ENCODE results near the gene HIPK1.
A peak's percentile ranks its signal among the peaks of the same experiment; 100 is the strongest.
"Not testable (repeated sequence)": the region's sequence is repeated elsewhere in the genome, so short reads cannot be mapped to it uniquely, and the experiment has no call there.

HIPK1 gene

DNA sequence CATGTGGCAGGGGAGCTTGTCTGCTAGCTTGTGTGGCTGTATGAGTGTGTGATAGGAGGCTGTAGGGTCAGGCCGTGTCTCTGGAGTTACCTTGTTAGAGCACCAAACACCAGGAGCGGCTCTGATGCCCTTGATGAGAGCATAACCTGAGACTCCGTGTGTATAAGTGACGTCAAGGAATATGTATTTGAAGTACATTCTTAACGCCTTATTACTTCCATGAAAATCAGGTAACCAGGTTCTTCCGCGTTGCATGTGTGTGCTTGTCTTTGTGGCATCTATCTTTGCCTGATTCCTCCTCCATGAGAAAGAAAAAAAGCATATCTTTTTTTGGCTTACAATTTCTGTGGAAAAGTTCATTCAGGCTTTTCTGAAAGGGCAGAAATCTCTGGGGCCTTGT, 54.7 kb downstream of the HIPK1 start:
- DNase-seq: no peak

DNA sequence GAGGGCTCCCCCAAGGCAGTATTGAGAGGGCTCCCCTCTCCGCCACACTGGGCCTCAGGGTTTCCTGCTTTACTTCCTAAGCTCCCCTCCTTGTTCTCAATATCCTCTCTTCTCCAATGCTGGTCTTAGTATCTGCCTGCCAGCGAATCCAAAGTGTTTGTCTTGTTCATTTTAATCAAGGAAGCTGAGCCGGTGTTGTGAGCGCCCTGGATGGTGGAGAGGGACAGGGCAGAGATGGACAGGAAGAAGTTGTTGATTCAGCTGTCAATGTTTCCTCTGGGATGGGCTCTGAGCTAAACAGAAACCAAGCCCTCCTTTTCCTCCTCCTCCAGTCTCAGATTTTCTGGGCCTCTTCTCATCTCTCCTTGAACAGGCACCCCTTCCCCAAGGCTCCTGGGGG, 55.6 kb downstream of the HIPK1 start:
- DNase-seq: peak; percentile 46

DNA sequence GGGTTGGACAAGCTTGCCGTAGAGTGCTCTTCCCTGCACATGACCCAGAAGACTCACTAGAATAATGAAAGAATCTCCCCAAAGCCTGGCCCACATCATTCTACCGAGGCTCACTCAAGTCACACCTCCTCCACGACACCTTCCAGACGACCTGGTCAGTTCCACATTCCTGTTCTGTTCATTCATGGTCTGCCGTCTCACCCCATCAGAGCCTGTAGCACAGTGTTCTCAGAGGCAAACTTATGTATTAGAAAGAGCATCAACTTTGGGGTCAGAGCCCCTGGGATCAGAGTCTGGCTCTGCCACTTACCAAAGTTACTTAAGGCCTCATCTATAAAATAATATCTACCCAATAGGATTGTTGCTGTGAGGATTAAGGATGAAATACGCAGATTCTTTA, 57.7 kb downstream of the HIPK1 start:
- no peak for DNase-seq

DNA sequence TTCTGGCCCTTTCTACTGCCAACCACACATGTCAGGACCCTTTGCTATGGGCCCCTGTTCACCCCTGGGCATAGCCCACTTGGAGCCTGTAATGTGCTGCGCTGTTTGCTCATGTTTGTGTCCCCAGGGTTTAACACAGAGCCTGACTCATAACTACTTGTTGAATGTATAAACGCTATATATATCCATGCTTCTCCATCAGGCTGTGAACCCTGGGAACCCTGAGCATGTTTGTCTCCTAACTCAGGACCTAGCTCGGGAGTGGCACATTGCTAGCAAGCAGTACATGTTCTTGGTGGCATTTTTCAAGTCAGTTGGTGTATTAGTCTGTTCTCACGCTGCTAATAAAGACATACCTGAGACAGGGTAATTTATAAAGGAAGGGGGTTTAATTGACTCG, 58.1 kb downstream of the HIPK1 start:
- no peak for DNase-seq

DNA sequence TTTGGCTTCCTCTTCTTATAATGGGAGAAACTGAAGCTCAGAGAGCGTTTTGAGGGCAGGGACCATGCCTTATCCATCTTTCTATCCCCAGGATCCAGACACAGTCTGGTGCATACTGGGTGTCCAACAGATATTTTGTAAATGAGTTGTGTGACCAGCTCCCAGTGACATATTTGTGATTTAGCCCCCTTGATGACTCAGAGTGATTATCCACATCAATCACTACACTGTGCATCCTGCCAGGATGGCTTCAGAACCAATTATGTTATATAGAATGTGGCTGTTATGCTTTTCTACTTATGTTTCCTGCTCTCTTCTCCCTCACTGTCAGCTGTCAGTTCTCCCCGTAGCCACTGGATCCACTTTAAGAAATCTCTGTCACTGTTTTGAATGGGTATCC, 61.4 kb downstream of the HIPK1 start:
- DNase-seq: no peak

DNA sequence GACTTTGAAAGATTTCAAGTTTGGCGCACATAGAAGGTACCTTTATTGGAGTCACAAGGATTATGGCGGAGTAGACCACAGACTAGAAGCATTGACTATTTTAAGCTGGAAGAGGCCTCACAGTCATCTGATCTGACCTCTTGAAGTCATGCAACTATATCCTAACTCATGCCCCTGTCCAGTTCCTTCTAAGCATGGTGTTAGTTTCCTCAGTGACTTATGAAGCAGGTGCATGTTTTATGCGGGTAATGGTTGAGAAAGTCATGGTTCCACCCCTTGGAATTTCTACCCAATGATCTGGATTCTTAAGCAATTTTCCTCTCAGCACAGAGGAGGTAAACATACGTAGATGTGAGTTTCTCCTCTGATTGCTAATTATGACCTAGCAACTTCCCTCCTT, 61.8 kb downstream of the HIPK1 start:
- DNase-seq: no peak

DNA sequence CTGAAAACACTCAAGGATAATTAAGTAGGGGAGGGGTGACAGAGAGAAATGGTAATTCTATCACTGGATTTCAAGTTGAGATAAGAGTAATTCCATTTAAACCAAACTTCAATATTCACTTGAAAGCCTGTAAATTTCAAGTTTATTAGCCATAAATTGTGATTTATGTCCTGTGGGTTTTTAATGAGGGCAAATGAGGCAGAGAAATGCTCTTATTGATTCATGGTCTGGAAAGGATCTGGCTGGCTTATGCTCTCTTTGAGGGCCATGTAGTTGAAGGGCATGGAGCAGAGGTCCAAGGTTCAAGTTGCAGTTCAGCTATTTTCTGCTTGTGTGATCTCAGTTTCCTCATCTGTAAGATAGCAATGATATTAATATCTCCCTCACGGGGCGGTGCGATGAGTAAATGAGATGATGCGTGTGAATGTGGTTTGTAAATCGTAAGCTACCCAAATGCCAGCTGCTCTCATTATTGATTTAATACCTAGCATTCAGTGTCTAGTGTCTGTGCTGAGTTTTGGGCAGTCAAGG, 62.4 kb downstream of the HIPK1 start:
- DNase-seq: no peak

DNA sequence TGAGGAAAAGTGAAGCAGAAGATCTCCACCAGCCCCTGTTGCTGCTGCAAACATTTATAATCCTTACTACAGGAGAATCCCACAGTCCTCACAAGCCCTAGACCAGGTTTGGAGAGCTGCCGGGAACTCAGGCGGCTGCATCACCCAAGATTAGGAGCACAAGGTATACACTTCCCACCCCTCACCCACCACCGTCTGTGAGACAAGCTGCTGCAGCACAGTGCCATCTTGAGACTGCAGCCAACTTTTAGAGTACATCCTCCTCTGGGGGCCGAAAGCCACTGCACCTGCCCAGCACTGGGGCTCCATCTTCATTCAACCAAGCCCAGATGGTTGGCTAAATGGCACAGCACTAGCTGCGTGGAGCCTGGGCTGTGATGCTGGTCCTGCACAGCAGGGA, 63.9 kb downstream of the HIPK1 start:
- DNase-seq: no peak

DNA sequence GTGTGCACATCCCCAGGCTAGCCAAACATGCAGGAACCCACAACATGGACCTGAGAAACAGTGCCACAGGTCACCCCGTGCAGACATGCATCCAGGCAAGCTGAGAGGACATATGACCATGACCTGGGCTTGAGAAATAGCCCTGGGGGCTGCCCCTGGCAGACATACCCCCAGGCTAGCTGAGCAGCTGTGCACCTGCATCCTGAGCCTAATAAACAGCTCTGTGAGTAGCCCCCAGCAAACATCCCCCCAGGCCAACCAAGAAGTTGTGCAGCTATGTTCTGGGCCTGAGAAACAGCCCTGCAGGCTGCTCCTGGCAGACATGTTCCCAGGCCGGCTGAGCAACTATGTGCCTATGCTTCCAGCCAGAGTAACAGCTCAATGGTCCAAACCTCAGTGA, 64.6 kb downstream of the HIPK1 start:
- no peak for DNase-seq

DNA sequence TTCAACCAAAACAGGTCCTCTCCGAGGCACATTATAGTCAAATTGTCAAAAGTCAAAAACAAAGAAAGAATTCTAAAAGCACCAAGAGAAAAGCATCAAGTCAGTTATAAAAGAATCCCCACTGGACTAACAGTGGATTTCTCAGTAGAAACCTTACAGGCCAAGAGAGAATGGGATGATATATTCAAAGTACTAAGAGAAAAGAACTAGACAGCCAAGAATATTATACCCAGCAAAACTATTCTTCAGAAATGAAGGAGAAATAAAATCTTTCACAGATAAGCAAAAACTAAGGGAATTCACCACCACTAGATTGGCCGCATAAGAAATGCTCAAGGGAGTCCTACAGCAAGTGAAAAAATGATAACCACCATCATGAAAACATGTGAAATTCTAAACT, 66.3 kb downstream of the HIPK1 start:
- DNase-seq: no peak

DNA sequence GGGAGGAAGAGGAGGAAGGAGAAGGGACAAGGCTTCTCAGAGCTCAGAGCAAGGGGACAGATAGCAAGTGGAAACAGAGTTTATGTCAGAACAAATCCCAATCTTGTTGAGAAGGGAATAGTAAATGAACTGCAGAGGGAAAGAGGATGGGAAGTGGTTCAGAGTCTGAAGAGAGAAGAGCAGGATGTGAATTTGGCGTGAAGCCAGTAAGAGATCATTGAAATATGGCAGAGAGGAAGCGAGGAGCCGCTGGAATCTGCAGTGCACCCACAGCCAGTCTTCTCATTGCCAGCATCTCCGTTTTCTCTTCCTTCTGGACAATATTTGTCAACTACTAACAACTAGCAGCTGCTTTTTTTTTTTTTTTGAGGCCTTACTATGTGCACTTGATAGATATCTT, 69.2 kb downstream of the HIPK1 start:
- DNase-seq: no peak

DNA sequence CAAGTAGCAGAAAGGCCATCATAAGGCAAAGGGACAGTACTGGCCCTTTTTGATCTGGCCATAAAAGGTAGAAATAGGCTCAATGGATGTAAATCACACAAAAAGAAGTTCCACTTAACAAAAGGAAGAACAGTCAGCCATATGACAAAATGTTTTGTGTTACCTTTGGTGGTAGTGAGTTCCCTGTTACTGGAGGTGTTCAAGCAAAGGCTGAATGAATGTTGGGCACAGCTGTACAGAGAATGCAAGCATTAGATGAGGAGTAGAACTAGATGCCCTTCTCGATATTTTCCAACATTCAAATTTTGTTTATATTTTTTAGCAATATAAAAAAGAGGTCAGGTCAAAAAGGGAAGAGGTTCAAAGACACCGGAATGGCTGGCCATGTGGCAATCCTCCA, 70.1 kb downstream of the HIPK1 start:
- DNase-seq: no peak

DNA sequence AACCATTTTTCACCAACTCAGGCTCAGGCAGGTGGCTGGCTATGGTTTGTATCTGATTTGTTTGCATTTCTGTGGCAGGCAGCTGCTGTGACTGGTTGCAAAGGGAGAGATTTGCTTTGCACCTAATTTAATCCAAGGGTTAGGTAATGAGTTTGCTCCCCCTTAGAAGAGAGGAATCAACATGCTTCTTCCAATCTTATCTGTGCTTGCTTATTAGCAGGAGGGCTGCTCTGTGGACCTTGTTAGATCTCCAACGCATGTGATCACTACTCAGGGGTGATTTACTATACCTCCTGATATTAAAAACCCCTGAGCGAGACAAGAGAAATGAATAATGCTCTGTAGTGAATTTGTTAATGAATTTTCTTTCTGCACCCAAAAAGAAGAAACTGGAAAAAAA, 70.7 kb downstream of the HIPK1 start:
- DNase-seq: no peak

DNA sequence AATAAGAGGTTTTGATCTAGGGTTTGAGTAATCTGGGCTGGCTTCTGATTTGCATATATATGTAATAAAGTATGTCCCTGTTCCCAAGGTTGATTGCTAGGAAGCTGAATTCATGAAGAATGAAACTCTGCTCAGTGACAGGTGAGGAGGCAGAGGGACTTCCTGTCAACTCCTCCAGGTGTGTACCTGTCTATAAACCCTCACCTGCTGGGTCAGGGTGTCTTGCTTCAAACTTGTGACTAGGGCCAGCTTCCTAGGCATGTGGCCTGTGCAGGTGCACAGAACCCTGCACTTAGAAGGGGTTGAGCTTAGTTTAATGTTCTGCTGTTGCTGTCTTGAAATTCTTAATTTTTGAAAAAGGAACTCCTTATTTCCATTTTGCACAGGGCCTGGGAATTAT, 71.3 kb downstream of the HIPK1 start:
- DNase-seq: no peak

DNA sequence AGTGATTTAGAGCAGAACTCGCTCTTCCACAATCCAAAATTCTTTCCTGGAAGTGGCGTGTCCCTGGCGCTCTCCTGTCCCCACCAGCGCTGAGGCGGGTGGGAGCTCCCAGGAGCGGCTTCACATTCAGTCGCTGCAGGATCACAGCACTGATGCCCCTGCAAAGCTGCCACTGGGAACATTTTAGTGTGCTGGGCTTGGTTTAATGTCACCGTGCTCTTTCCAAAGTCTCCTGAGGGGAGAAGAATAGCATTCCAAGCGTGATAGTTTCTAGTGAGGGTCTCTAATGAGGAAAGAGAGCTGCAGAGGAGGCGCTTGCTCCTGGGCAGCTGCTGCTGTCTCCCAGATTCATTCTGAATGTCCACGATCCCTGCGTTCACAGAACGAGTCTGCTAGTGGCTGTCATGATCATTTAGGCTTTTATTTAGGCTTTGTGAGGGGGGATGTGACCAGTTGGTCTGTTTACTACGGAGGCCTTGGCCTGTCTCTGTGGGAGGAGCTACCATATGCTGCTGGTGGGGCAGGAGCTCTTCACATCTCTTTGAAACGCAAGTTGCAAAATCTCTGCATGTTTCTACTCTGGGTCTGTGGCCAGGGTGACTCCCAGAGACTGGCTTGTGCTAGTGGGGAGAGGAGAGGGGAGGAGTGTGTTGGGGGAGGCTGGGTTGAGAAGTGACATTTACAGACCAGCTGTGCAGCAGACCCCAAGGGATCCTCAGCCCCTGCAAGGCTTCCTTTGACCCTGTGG, 73.5 kb downstream of the HIPK1 start:
- peak; percentile 58 for DNase-seq

DNA sequence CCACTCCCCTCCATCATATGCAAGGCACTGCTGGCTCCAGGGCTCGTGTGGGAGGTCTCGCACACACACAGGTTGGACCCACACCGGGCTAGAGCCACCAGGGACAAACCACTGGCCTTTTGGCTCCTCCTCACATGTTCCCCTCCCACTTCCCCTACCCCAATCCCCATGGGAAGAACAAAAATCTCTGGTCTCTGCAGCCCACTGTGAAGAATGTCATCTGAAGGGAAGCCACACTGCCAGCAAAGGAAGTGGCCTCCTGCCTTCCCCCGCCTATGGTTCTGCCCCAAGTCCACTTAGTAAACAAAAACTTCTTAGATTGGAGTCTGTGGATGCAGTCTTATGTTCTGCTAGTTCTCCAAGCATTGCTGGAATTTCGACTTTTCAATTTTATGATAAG, 74.3 kb downstream of the HIPK1 start:
- peak; percentile 40 for DNase-seq

DNA sequence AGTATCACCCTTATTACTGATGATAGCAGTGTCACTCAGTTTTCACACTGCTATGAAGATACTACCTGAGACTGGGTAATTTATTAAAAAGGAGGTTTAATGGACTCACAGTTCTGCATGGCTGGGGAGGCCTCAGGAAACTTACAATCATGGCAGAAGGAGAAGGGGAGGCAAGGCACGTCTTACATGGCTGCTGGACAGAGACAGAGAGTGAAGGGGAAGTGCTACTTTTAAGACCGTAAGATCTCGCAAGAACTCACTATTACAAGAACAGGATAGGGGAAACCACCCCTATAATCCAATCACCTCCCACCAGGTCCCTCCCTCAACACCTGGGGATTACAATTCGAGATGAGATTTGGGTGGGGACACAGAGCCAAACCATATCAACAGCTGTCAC, 77.7 kb downstream of the HIPK1 start:
- DNase-seq: not testable (repeated sequence)

DNA sequence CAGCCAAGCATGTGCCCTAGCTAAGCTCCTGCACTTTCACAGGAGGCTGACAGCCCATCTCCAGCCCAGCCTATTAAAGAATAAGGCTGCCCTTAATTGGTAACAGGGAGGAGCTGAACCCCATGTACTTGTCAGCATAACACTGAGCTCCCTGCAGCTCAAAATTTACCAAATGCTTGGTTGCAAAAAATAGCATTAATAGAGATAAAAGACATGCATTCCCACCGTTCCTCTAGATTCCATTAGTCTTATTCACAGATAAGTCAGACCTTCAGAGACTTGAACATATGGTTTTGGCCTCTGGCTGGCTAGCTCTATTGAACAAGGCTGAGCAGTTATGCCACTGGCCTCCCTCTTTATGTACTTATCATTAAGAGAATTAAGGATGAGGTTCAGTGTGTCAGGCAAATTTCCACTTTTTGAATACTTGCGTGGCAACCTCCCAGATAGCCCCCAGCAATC, 79.4 kb downstream of the HIPK1 start:
- no peak for DNase-seq

DNA sequence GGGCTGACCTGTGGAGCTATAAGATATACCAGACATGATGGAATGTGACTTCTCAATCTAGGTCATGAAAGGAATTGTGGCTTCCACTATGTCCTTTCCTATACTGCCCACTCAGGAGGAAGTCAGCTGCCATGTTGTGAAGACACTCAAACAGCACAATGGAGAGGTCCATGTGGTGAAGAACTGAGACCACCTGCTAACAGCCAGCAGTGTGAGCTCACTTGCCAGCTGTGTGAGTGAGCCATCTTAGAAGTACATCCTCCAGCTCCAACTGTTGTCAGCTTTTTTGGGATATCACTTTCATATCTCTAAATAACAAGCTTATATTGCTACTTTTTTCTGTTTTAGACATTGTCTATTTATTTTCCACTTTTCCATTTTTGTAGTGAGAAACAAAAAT, 79.9 kb downstream of the HIPK1 start:
- DNase-seq: no peak

DNA sequence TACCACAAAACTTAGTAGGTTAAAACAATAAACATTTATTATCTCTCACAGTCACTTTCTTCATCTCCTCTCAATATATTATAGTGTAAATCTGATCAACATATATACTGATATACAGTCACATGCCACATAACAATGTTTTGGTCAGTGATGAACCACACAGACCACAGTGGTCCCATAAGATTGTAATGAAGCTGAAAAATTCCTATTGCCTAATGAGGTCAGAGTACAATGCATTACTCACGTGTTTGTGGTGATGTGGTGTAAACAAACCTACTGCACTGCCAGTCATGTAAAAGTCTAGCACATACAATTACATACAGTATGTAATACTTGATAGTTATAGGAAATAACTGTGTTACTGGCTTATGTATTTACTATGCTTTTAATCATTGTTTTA, 80.3 kb downstream of the HIPK1 start:
- no peak for DNase-seq

DNA sequence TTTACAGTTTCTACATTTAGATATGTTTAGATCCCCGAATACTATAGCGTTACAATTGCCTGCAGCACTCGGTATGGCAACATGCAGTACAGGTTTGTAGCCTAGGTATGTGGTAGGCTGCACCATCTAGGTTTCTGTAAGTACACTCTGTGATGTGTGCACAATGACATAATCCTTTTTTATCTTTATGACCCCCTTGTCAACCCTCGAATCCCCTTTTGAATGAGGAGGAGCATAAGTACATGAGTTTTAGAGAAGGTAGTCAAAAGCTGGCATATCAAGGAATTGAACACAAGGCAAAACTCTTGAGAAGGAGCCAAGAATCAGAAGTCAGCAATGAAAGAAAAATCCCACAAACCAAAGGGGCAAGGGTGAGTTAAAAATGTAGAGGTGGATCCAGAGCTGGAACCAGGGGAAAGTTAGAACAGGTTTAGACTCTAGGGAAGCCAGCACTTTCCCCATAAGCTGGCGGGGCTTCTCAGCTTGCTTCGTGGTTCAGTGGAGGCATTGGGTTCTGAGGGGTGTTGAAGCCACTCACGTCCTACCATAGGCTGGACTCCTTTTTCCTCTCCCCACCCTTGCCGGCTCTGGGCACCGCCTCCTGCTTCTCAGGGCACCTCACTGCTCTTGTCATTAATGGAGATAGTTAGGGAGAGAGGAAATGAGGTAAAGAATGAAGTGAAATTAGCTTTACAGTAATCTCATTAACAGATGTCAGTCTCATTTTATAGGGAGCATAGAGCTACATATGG, 81.5 kb downstream of the HIPK1 start:
- DNase-seq: no peak

DNA sequence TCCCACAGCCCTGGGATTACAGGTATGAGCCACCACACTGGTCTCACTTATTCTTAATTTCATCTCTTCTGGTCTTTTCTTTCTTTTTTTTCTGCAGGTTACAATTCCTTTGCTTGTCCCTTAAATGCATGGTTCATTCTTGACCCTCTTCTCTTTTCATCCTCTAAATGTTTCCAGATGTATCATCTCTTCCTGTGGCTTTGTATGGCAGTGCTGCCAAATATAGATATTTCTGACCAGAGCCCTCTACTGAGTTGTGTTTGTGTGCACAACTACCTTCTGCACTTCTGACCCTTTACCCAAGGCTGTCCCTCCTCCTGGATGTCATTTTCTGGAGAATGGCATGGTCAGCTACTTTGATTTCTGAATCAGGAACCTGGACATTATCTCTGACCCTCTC, 82.7 kb downstream of the HIPK1 start:
- no peak for DNase-seq

DNA sequence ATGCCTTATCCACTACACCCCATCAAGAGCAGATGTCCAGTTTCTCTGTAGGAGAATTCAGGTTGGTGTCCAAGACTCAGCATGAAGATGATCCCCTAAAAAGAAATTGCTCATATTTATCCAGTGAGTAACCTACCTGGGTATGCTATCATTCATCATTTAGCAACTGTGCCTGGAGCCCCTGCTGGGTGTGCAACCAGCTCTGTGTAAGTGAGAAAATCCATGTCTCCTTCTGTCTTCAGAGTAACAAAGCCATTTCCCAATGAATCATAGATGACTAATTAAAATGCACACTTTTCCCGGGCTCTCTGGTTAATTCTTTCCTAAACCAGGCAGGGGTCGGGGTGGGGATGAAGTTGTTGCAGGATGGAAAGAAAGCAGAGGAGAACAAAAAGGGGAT, 86.0 kb downstream of the HIPK1 start:
- DNase-seq: no peak

DNA sequence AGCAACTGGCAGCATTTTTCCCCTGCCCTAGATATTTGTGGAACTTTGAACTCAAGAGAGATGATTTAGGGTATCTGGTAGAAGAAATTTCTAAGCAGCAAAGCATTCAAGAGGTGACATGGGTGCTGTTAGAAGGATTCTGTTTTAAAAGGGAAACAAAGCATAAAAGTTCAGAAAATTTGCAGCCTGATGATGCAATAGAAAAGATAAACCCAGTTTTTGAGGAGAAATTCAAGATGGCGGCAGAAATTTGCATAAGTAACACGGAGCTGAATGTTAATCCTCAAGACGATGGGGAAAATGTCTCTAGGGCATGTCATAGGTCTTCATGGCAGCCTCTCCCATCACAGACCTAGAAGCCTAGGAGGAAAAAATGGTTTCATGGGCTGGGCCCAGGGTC, 90.6 kb downstream of the HIPK1 start:
- not testable (repeated sequence) for DNase-seq

Measured in femur (tissue), 1 donor.